Right forelimb (tissue), 1 donor: ENCODE measurements around the gene GYPA.
"Not testable (repeated sequence)": the region's sequence is repeated elsewhere in the genome, so short reads cannot be mapped to it uniquely, and the experiment has no call there.

Source experiments
- DNase-seq: peaks from one replicate; pipeline ENCODE4 v3.0.0-alpha.2; 2018

The GYPA gene

DNA sequence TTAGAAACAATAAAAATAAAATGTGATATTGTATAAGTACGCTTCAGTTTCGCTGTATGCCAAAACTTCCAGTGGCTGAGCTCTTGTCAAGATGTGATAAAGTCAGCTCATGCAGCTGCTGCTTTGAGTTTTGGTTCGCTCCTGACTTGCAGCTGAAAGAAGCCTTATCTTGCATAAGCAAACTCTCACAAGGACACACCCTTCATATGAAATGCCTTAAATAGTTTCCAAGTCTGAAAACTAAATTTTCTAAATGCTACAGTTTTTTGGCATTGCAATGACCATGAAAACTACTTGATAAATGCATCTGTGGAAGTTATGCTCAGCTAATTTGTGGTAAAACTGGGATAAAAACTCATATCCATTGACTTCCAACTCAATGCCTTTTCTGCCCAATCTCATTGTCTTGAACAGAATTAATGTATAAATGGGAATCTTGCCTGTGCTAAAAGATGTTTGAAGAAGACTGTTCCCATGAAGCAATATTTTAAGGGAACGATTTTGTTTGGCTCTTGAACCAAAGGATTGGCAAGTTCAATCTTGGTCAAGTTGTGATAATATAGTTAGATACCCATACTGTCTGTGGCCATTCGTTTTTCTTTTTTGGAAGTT, 11.7 kb downstream of the GYPA start:
- DNase-seq, result not testable (repeated sequence)

GRCh38 chr4:144125109-144125508, 15.4 kb downstream of the GYPA start:
- not testable (repeated sequence) for DNase-seq

DNA sequence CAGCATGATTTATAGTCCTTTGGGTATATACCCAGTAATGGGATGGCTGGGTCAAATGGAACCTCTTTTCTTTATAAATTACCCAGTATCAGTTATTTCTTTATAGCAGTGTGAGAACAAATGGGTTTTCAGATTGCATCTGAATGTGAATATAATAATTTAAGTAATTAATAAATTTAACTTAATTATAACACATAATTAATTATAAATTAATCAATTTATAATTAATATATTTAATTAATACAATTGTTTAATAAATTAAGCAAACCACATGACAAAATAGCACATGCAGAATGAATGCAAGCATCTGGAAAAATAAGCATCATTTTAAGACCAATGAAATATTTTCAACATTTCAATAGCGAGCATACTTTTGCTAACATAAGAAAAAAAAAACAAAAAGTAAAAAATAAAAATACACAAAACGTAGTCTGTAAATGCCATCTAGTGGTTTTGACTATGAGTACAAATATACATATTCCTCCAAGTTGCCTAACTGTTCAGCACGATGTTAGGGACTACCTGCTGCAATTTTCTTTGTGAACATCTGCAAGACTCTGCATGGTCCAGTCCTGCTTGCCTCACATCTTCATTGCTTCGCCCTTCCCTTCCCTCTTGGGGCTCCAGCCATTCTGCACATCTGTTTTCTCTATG, 16.4 kb downstream of the GYPA start:
- DNase-seq, result not testable (repeated sequence)

- DNase-seq, result not testable (repeated sequence)
These were observed 17.2 kb downstream of the GYPA start for GRCh38 chr4:144123269-144123668.

DNA sequence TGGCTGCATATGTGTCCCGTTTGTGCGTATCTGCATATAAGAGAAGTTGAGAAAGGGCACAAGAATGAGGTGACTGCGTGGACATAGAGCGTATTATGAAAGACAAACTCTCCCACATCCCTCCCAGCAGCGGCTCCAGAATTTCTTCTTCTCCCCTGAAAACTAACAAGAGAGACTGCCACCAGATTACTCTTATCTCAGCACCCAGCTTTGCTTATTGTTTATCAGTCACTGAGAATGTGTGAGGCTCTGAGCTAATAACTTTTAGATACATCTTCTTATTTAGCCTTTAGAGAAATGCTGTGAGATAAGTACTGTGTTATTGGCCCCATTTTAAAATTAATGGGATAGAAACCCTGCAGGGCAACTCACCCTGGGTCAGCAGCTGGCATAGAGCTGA, 20.8 kb downstream of the GYPA start:
- DNase-seq, result not testable (repeated sequence)

DNA sequence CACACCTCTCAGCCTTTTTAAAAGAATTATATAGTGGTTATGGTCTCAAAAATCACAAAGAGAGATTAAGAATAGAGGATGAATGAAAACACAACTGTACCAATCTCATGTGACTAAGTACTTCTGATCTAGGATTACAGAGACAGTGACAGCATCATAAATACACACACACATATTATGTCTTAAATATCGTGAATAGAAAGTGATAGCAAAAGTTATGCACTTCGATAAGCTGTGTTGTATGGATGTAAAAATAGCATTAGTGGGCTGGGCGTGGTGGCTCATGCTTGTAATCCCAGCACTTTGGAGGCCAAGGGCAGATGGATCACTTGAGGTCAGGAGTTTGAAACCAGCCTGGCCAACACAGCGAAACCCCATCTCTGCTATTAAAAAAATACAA, 25.0 kb downstream of the GYPA start:
- no peak for DNase-seq

GRCh38 chr4:144113546-144113945, 27.0 kb downstream of the GYPA start:
- DNase-seq, result no peak

DNA sequence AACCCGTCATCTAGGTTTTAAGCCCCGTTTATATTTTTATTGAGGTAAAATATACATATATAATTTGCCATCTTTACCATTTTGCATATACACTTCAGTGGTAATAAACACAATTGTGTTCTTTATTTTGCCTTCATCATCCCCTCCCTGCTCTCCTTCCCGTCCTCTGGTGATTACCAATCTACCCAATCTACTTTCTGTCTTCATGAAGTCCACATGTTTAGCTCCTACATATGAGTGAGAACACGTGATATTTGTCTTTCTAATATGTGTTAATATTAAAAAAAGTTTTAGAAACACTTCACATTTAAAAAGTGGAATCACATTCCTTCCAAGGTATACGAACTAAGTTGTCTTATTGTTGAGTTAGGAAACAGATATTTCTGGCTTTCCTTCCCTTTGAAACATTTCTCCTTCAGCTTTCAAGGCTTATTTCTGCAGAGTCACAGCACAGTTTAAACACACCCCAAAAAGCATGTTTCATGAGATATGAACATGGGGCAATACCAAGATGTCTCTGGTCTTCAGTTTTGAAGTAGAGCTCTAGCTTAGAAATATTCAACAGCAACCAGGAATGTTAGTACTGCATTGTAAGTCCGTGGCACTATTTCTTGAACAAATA, 35.9 kb downstream of the GYPA start:
- DNase-seq, result no peak

DNA sequence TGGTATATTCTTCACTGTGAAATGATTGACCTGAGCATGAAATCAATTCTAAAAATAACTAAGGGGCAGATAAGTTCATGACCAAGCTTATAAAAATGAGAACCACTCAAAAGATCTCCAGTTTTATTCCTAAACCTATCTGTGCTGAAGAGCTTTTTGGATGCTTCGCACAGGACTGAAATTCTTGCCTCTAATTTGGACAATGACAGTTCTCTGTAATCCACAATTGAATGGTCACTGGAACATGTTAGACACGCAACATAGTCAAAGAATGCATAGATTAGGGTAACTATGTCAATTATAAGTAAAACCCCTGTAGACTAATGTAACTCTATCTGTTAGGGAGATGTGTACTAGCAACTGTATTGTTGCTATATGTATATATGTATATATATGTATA, 42.7 kb downstream of the GYPA start:
- DNase-seq, result not testable (repeated sequence)

DNA sequence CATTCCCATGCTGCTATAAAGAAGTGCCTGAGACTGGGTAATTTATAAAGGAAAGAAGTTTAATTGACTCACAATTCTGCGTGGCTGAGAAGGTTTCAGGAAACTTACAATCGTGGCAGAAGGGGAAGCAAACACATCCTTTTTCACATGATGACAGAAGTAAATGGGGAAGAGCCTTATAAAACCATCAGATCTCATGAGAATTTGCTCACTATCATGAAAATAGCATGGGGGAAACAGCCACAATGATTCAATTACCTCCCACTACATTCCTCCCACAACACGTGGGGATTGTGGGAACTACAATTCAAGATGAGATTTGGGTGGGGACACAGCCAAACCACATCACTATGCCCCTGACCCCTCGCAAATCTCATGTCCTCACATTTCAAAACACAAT, 46.5 kb downstream of the GYPA start:
- not testable (repeated sequence) for DNase-seq

- DNase-seq, result not testable (repeated sequence)
These were observed 49.3 kb downstream of the GYPA start for GRCh38 chr4:144091181-144091580.

- DNase-seq, result no peak
These were observed 49.8 kb downstream of the GYPA start for GRCh38 chr4:144090744-144091143.

- not testable (repeated sequence) for DNase-seq
These were observed 58.5 kb downstream of the GYPA start for GRCh38 chr4:144082053-144082452.

DNA sequence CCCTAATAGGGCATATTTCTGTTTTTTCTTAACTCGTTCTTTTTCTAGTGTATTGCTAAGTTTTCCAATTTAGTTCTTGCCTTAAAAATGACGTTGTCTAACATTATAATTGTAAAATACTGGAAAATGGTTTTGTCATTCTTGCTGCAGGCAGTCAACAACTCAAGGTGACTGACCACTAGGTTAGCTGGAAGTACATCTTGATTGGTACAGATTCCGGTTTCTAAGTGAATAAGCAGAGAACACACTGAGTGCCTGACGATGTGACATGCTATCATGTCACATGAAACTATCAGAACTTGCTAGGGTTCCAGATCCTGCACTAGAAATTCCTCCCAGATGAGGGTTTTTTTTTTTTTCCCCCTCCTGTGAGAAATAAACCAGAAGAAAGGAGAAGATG, 60.4 kb downstream of the GYPA start:
- not testable (repeated sequence) for DNase-seq

DNA sequence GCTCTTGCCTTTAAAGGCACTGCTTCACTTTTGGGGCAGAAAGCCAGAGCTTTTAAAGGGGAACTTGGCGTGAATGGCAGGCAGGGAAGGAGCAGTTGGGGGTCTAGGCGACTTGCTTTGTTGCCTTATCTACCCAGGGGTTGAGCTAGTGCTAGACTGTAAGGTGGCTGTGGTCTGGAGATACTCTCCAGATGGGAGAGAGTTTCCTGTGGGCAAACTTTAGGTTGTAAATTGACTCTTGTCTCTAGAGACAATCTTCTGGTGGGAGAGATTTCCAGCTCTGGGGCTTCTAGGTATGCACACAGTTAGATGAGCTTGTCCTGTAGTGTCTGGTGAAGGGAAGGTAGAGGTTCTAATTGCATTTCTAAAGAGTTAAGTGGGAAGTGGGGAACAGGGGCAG, 61.8 kb downstream of the GYPA start:
- DNase-seq, result not testable (repeated sequence)

- DNase-seq, result not testable (repeated sequence)
These were observed 79.0 kb downstream of the GYPA start for GRCh38 chr4:144061556-144061955.

DNA sequence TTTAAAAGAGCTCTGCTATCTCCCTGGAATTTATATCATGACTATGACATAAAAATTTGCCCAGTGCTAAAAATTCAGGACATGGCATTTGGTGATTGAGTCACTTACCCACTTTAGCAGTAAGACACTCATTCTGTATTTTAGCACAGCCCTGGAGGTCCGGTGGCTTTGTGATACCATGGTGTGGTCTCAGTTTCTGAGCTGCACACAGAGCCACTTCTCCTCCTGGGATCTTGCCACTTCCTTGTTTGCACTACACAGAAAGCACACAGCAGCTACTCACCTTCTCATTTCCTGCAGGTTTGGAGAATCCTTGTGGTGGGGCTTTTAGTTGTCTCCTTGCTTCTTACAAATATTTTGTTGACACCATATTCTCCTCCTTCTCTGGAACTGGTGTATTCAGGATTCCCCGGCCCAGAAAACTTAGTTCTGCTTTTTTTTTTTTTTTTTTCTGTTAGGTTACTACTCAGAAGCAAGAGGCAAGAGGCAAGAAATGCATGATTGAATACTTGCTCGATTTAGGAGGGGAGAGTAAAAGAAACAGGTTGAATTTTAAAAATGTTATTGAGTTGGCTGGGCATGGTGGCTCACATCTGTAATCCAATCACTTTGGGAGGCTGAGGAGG, 80.2 kb downstream of the GYPA start:
- not testable (repeated sequence) for DNase-seq
